GM13977 (cell line): ENCODE measurements around the gene ZMYM2.

Source experiments
- DNase-seq: peaks from one replicate; pipeline ENCODE4 v3.0.0; 2012; ENCODE audit warnings: low spot score
- CTCF ChIP-seq: IDR thresholded peaks from 2 replicates; pipeline ENCODE4 v1.5.1; 2012; ENCODE audit warnings: mild to moderate bottlenecking, control low read depth; ENCODE audit not compliant: insufficient read depth; ENCODE audit errors: extremely low read depth, missing control alignments
- in situ Hi-C: fragments of 300-500 bp; cut with MboI; formaldehyde crosslinking; loops from one replicate; pipeline ENCODE4 v1.12.0; 2022; ENCODE audit warnings: low sequenced_read_pairs, low pct_unique_long_range_greater_than_20kb, mixed read lengths, inconsistent platforms; ENCODE audit not compliant: unreplicated experiment

The ZMYM2 gene

GRCh38 chr13:20001366-20002190 is 43.1 kb downstream of the ZMYM2 start:
- in situ Hi-C loops: no loop called here
- TF ChIP-seq CTCF: no peak
- DNase-seq: no peak

GRCh38 chr13:20002787-20003186 is 44.3 kb downstream of the ZMYM2 start:
- no peak for DNase-seq
- in situ Hi-C loops: no loop called here
- no peak for TF ChIP-seq CTCF

GRCh38 chr13:20006206-20006605 is 47.7 kb downstream of the ZMYM2 start:
- no peak for DNase-seq
- in situ Hi-C loops: no loop called here
- no peak for TF ChIP-seq CTCF

- in situ Hi-C loops: no loop called here
- TF ChIP-seq CTCF: no peak
- no peak for DNase-seq
Observed at GRCh38 chr13:20015763-20016162, 57.2 kb downstream of the ZMYM2 start.

GRCh38 chr13:20016649-20017364 is 58.3 kb downstream of the ZMYM2 start:
- DNase-seq: no peak
- in situ Hi-C loops: no loop called here

GRCh38 chr13:20017365-20017711 is 58.8 kb downstream of the ZMYM2 start:
- in situ Hi-C loops: no loop called here
- no peak for DNase-seq
- TF ChIP-seq CTCF: no peak

More at GRCh38 chr13:20016649-20017364, 58.3 kb downstream of the ZMYM2 start:
- no peak for TF ChIP-seq CTCF
